Measurements from ENCODE around the gene TMCO6. TPM values are rescaled to one million over a fixed set of nuclear protein-coding genes. Genes with fewer than 3 reads are reported as not detected.

The TMCO6 gene
- total RNA-seq, 6 donors from 2014 or later: 11.8 to 99.7 (median 31.3) TPM

- H3K4me3 ChIP-seq: peak within 1 kb of the TSS; percentile 20 to 60 (median 56)
- peak in 1 of 2 donors; percentile 82 for DNase-seq
- H3K9me3 ChIP-seq: no peaks in the 10 kb centered on the region
- 4 to 9% methylated on average over 16 of the region's 16 CpGs for WGBS, 2 donors
- peak; percentile 66 to 81 for ATAC-seq (ENCODE audit: low FRiP score in 2 of 2)
- no peaks in the 10 kb centered on the region for H3K27me3 ChIP-seq
- H3K4me1 ChIP-seq: peaks cover 16 to 50% (median 28%) of the 10 kb centered on the region in 4 donors
- peak within 1 kb of the TSS; percentile 81 to 90 (median 85) for H3K27ac ChIP-seq
- peak in 2 of 4 donors; percentile 68 to 78 for TF ChIP-seq EP300 (IDR thresholded peaks at IDR 0.05)
- TF ChIP-seq POLR2AphosphoS5 (IDR thresholded peaks at IDR 0.05): peak; percentile 68 to 86
- TF ChIP-seq, protein P1, sequence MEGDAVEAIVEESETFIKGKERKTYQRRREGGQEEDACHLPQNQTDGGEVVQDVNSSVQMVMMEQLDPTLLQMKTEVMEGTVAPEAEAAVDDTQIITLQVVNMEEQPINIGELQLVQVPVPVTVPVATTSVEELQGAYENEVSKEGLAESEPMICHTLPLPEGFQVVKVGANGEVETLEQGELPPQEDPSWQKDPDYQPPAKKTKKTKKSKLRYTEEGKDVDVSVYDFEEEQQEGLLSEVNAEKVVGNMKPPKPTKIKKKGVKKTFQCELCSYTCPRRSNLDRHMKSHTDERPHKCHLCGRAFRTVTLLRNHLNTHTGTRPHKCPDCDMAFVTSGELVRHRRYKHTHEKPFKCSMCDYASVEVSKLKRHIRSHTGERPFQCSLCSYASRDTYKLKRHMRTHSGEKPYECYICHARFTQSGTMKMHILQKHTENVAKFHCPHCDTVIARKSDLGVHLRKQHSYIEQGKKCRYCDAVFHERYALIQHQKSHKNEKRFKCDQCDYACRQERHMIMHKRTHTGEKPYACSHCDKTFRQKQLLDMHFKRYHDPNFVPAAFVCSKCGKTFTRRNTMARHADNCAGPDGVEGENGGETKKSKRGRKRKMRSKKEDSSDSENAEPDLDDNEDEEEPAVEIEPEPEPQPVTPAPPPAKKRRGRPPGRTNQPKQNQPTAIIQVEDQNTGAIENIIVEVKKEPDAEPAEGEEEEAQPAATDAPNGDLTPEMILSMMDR (IDR thresholded peaks at IDR 0.05): peak in 2 of 6 experiments; percentile 7 to 9
- TF ChIP-seq POLR2A (IDR thresholded peaks at IDR 0.05): peak in 2 of 4 donors; percentile 53 to 75
- no peaks in the 10 kb centered on the region for H3K36me3 ChIP-seq
Measured at GRCh38 chr5:140633021-140633471, 6.2 kb upstream of the TMCO6 start, which contains the start of gene CD14. TSS of gene CD14 (minus strand) at chr5:140633175. CDS start at chr5:140633071, 104 bp downstream.

DNA sequence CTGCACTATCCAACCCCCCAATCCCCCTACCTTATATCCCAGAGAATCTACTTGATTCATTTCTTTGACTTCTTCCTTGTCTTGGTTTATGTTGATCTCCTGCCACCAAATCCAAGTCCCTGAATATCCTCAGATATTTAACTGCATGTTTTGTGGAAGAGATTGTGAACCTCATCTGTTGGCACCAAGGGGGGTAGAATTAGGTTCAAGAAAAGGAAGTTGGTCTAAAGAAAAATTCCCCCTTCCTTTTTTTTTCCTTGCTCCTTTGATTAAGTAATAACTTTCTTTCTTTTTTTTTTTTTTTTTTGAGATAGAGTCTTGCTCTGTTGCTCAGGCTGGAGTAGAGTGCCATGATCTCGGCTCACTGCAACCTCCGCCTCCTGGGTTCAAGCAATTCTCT lies 5.8 kb upstream of the TMCO6 start:
- peak overlapping the region in 3 of 4 donors; percentile 55 to 60 (median 58) for H3K4me3 ChIP-seq
- DNase-seq (no peak), ATAC-seq (ENCODE audit: low FRiP score in 2 of 2) (no peak)
- H3K9me3 ChIP-seq: no peaks in the 10 kb centered on the region
- H3K27ac ChIP-seq: peak overlapping the region; percentile 81 to 90 (median 85)
- TF ChIP-seq, protein P1 (IDR thresholded peaks at IDR 0.05): no peak
- TF ChIP-seq POLR2A (IDR thresholded peaks at IDR 0.05): no peak
- no peak for TF ChIP-seq POLR2AphosphoS5 (IDR thresholded peaks at IDR 0.05)
- no peak for TF ChIP-seq EP300 (IDR thresholded peaks at IDR 0.05)
- H3K4me1 ChIP-seq: peaks cover 19 to 52% (median 32%) of the 10 kb centered on the region in 4 donors
- 73 to 89% methylated on average over 2 of the region's 2 CpGs for WGBS, 2 donors
- no peaks in the 10 kb centered on the region for H3K36me3 ChIP-seq
- H3K27me3 ChIP-seq: no peaks in the 10 kb centered on the region

DNA sequence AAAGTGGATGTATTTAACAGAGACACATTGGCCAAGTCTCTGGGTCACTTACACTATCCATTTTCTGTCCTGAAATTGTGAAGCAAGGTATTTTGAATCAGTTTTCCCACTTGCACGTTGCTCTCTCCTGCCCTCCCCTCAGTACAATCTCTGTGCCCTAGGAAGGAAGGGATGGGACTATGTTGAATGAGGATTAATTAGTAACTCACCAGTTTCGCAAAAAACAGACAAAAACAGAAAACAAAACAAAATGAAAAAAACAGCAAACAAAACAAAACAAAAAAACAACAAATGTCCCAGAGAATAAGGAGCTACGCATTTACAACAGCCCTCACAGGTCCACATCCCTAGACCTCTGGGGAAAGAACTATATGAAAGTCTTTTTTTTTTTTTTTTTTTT lies 5.1 kb upstream of the TMCO6 start:
- TF ChIP-seq, protein P1 (IDR thresholded peaks at IDR 0.05): no peak
- TF ChIP-seq POLR2A (IDR thresholded peaks at IDR 0.05) (no peak), EP300 (IDR thresholded peaks at IDR 0.05) (no peak), POLR2AphosphoS5 (IDR thresholded peaks at IDR 0.05) (no peak)
- WGBS, 2 donors: 48 to 57% methylated on average over 3 of the region's 3 CpGs
- H3K9me3 ChIP-seq: no peaks in the 10 kb centered on the region
- no peaks in the 10 kb centered on the region for H3K36me3 ChIP-seq
- DNase-seq (no peak), ATAC-seq (ENCODE audit: low FRiP score in 2 of 2) (no peak)
- peaks cover 22 to 57% (median 36%) of the 10 kb centered on the region in 4 donors for H3K4me1 ChIP-seq
- peak overlapping the region; percentile 81 to 90 (median 85) for H3K27ac ChIP-seq
- no peaks in the 10 kb centered on the region for H3K27me3 ChIP-seq
- no peak overlapping the region for H3K4me3 ChIP-seq

GRCh38 chr5:140635291-140636257 lies 3.7 kb upstream of the TMCO6 start:
- Histone ChIP-seq H3K9me3 (no peaks in the 10 kb centered on the region), H3K4me1 (peaks cover 31 to 58% (median 36%) of the 10 kb centered on the region in 4 donors), H3K4me3 (no peak overlapping the region), H3K36me3 (no peaks in the 10 kb centered on the region), H3K27me3 (no peaks in the 10 kb centered on the region), H3K27ac (peak overlapping the region in 2 of 4 donors; percentile 32 to 81)
- ATAC-seq (ENCODE audit: low FRiP score in 2 of 2) (no peak), DNase-seq (no peak)
- 91 to 92% methylated on average over 8 of the region's 8 CpGs for WGBS, 2 donors
- TF ChIP-seq POLR2AphosphoS5 (IDR thresholded peaks at IDR 0.05) (no peak), POLR2A (IDR thresholded peaks at IDR 0.05) (no peak), EP300 (IDR thresholded peaks at IDR 0.05) (no peak)
- TF ChIP-seq, protein P1 (IDR thresholded peaks at IDR 0.05): no peak
